IPS-11a (cell line): Measurements from ENCODE around the gene MEGF11.

Experiments used
- H3K4me3 ChIP-seq: one replicate; pipeline ENCODE4 v1.5.1; 2013; ENCODE audit warnings: low read depth, low read length, control low read depth

MEGF11 gene

GRCh38 chr15:66039117-66039871 lies 214.3 kb downstream of the MEGF11 start:
- no peak overlapping the region for H3K4me3 ChIP-seq

DNA sequence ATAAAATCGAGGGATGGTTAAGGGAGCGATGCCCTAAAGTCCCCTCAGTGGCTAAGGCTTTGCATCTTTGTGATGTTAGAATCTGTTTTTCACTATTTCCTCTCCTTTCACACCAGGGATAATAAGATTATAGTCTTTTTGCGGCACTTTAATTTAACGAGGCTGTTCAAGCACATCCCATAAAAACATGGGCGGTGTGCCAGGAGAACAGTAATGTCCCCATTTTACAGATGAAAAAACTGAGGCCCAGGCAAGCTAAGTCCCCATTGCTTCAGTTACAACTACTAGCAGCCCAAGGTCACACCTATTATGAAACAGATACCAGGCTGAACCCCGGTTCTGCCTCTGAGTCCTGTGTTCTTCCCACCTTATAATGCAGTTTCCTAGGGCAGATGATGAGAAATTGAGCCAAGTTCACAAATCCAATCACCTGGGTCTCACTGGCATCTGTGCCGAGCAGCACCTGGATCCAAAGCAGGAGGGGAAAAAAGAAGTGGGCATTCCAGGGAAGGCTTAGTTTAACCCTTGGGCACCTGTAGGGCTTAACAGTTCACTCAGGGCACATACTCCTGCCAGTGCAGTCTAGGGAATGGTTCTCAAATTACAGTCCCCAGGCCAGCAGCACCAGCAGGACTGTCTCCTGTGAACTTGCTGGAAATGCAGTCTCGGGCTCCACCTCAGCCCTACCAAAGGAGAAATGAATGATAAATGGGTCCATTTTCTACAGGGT lies 215.0 kb downstream of the MEGF11 start:
- H3K4me3 ChIP-seq, result no peak overlapping the region

DNA sequence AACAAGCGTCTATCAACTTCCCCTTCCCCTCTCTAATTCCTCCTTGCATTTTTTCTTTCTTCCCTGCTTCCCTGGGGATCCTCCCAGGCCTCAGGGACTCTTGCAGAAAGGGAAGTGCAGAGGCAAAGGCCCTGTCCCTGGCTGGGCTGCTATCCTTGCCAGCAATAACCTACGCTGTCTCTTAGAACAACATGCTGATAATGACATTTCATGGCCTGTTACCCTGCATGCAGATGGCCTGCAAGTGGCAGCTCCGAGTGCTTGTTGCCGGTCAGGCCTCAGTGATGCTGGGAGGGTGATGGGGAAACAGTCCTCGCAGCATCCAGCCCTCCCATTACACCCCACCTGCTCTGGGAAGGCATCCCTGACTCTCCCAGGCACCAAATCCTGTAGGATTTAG lies 216.7 kb downstream of the MEGF11 start:
- H3K4me3 ChIP-seq, result no peak overlapping the region

DNA sequence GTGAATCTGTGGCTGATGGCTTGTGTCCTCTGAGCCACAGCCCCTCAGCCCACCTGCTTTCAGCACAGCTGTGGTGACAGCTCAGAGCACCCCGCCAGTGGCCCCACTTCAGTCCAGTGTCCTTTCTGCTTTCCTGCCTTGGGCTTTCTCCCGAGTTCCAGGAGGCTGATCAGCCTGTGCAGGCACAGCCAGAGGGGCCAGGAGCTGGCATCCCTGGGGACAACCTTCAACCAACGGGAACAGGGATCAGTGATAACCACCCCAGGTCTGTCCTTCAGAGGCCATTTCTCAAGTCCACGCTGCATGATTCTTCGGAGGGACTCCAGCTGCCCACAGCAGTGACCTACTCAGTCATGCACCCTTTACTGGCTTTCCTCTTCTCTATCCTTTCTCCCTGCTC lies 217.6 kb downstream of the MEGF11 start:
- H3K4me3 ChIP-seq, result no peak overlapping the region

GRCh38 chr15:66033143-66033542 lies 220.4 kb downstream of the MEGF11 start:
- H3K4me3 ChIP-seq, result no peak overlapping the region

- H3K4me3 ChIP-seq, result no peak overlapping the region
Observed at GRCh38 chr15:66032006-66032405, 221.5 kb downstream of the MEGF11 start.

- H3K4me3 ChIP-seq, result no peak overlapping the region
Observed at GRCh38 chr15:66030650-66031049, 222.9 kb downstream of the MEGF11 start.

GRCh38 chr15:66029650-66030049 lies 223.9 kb downstream of the MEGF11 start:
- no peak overlapping the region for H3K4me3 ChIP-seq

GRCh38 chr15:66027268-66027805 lies 226.2 kb downstream of the MEGF11 start:
- no peak overlapping the region for H3K4me3 ChIP-seq

DNA sequence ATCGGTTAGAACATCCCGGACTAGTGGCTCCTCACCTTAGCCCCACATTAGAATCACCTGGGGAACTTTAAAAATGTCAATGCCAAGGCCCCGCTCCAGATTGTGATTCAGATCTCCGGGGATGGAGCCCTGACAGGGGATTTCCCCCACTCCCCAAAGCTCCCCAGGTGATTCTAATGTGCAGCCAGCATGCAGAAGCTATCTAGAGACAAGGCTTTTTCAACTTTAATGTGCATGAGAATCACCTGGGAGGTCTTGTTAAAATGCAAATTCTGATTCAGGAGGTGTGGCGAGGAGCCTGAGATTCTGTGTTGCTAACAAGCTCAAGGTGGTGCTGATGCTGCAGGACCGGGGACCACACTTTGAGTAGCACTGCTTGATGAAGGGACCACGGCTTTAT lies 227.6 kb downstream of the MEGF11 start:
- no peak overlapping the region for H3K4me3 ChIP-seq

DNA sequence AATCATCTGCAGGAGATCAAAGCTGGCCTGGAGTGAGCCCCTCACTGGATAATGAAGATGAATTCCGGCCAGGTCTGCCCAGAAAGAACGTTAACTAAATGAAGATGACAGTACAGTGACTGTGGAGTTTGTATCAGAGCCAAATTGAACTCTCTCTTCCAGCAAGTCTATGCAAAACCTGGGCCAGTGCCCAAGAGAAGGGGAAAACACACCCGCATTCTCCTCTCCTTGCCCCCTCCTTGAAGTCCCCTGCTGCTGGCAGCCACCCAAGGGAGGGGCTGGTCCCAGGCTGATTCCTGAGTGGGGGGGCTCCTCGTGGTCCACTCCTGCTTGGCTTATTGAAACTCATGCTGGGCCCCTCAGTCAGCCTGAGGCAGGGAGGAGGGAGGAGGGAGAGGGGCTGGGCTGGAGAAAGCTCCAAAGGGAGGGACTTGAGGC lies 228.5 kb downstream of the MEGF11 start:
- no peak overlapping the region for H3K4me3 ChIP-seq

- no peak overlapping the region for H3K4me3 ChIP-seq
Observed at GRCh38 chr15:66024116-66024515, 229.4 kb downstream of the MEGF11 start.

DNA sequence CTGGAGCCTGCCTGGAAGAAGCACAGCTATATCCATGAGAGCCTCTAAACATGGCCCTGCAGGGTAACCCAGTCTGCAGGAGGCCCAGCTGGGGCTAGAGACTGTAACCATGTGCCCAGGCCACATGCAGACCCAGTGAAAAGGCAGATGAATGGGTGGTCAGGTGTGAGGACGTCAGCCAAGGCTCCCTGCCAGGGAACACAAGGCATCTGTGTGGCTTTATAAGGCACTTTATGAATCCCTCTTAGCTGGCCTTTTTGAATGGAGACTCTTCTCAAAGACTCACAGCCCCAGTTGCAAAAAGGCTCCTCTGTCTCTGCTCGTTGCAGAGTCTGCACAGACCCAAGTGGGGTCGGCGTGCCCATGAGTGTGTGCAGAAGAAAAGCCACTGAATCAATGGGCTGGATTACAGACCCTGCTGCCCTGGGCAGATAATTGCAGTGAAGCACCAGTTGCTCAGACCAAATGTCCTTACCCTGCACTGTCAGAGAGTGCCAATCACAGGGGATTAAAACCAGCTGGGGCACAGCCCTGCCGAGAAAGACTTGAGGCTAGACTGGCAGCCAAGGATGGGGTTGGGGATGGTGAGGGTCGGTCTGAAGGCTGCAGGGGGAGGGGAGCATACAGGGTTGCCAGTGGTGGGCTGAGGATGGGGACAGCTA lies 230.1 kb downstream of the MEGF11 start:
- no peak overlapping the region for H3K4me3 ChIP-seq

DNA sequence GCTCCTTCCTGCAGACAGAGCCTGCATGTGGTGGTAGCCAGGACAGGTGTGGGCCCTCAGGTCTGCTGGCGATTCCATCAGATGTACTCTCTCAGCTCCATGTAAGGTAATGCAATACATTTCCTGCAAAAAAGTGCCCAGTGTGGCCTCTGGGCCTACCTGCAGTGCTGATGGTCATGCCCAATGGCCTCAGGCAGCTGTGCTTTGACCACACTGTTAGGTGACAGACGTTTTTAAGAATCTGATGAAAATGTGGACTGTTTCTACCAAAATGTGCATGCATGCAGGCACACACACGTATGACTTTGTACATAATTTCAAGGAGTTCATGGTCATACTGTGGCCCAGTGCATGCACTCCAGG lies 231.4 kb downstream of the MEGF11 start:
- H3K4me3 ChIP-seq, result no peak overlapping the region

DNA sequence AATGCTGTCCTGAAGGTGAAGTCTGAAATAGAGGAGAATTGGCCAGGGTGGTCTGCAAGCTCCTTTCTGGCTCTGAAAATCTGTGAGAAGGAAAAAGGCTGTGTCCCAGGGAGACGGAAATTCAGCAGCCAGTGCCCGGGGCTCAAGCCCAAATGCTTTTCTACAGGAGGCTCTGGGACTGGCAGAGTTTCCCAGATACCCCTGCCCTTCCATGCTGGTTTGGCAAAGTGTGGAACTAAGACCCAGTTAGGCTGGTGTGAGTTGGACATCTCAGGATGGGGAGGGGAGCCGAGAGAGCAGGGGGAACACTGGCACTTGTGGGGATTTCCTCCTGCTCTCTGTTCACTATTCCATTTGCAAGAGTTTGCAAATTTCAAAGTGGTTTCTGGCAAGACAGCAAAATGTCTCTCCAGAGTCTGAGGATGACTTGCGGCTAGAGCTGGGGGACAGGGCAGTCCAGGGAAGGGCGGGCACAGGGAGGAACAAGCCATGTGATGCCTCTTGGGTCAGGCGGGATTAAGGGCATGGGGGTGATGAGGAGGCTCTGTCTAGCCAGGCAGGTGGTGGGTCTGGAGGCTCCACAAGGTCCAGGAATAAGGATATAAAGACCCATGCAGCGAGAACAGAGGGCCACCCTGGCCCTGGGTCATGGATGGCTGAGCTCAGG lies 231.9 kb downstream of the MEGF11 start:
- no peak overlapping the region for H3K4me3 ChIP-seq

DNA sequence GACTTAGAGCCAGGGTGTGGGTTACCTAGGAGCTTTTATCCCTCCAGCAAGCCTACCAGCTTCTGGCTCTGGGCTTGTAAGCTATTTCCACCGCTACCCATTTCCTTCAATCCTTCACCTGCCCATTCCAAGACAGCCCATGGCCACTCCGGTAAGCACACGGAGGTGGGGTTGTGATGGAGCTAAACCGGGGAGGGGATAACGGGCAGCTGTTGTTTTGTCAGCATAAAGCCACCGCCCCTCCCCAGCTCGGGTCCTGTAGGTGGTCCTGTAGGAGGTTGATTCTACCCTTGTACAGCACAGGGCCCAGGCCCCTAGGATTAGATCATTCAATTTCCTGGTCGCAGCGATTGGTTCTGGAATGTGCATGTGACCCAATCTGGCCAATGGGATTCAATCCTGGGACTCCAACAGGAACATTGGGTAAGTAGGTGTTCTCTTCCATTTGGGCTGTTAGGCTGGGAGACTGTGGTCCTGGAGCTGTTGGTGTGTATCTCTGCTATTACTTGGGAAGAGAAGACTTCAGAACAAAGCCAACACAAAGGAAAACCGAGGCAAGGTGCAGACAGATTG lies 233.6 kb downstream of the MEGF11 start:
- no peak overlapping the region for H3K4me3 ChIP-seq

- H3K4me3 ChIP-seq, result no peak overlapping the region
Observed at GRCh38 chr15:66019368-66019767, 234.2 kb downstream of the MEGF11 start.

- no peak overlapping the region for H3K4me3 ChIP-seq
Observed at GRCh38 chr15:66018488-66018797, 235.1 kb downstream of the MEGF11 start.

- no peak overlapping the region for H3K4me3 ChIP-seq
Observed at GRCh38 chr15:66017792-66018487, 235.6 kb downstream of the MEGF11 start.

GRCh38 chr15:66017000-66017399 lies 236.6 kb downstream of the MEGF11 start:
- H3K4me3 ChIP-seq, result no peak overlapping the region
